SJSA1 (cell line): ENCODE results near the gene OR52D1. TPM values are rescaled to one million over a fixed set of nuclear protein-coding genes. Genes with fewer than 3 reads are reported as not detected.

ENCODE experiments used
- DNase-seq, 2 experiments: peaks; one replicate each; pipeline ENCODE4 v3.0.0-alpha.2; 2015 to 2020; ENCODE audit warnings: low spot score in 2 of 2, low read depth in 1 of 2
- H3K27ac ChIP-seq: fragments of 250-450 bp; sonication (Bioruptor Pico); 2 replicates; pipeline ENCODE4 v1.5.1; 2020; ENCODE audit warnings: mild to moderate bottlenecking, moderate library complexity
- H3K27me3 ChIP-seq: fragments of 250-450 bp; sonication (Bioruptor Pico); replicated peaks from 2 replicates; pipeline ENCODE4 v1.5.1; 2020; ENCODE audit warnings: mild to moderate bottlenecking, moderate library complexity
- H3K36me3 ChIP-seq: fragments of 250-450 bp; sonication (Bioruptor Pico); 2 replicates; pipeline ENCODE4 v1.5.1; 2020; ENCODE audit warnings: mild to moderate bottlenecking
- H3K4me1 ChIP-seq: fragments of 250-450 bp; sonication (Bioruptor Pico); replicated peaks from 2 replicates; pipeline ENCODE4 v1.6.1; 2021; ENCODE audit warnings: mild to moderate bottlenecking
- H3K4me3 ChIP-seq: fragments of 250-450 bp; sonication (Bioruptor Pico); 2 replicates; pipeline ENCODE4 v1.5.1; 2020; ENCODE audit warnings: mild to moderate bottlenecking
- H3K9me3 ChIP-seq: fragments of 250-450 bp; sonication (Bioruptor Pico); replicated peaks from 2 replicates; pipeline ENCODE4 v1.5.1; 2020; ENCODE audit warnings: mild to moderate bottlenecking
- total RNA-seq: library from RNA; depleted of rRNA; stranded (reverse); fragments of >200 nt; shearing (Covaris generic); gene quantifications from 2 replicates; pipeline ENCODE4 v1.2.3, GENCODE V29; 2014; rRNA removed

OR52D1 gene
- total RNA-seq, 1 experiment from 2014 or later: not detected

- Histone ChIP-seq H3K4me3 (no peak overlapping the region), H3K27ac (no peak overlapping the region), H3K9me3 (no peaks in the 10 kb centered on the region), H3K36me3 (no peaks in the 10 kb centered on the region), H3K27me3 (peaks cover 6% of the 10 kb centered on the region; the same call in 1 of the 2 replicates), H3K4me1 (no peaks in the 10 kb centered on the region)
- no peak for DNase-seq
These were observed 40.0 kb downstream of the OR52D1 start for GRCh38 chr11:5528495-5528894.

- H3K9me3 ChIP-seq: no peaks in the 10 kb centered on the region
- H3K27ac ChIP-seq: no peak overlapping the region
- H3K36me3 ChIP-seq: no peaks in the 10 kb centered on the region
- no peaks in the 10 kb centered on the region for H3K4me1 ChIP-seq
- H3K27me3 ChIP-seq: peaks cover 6% of the 10 kb centered on the region; the same call in 1 of the 2 replicates
- DNase-seq: no peak
- H3K4me3 ChIP-seq: no peak overlapping the region
These were observed 42.8 kb downstream of the OR52D1 start for GRCh38 chr11:5531053-5531831.

DNA sequence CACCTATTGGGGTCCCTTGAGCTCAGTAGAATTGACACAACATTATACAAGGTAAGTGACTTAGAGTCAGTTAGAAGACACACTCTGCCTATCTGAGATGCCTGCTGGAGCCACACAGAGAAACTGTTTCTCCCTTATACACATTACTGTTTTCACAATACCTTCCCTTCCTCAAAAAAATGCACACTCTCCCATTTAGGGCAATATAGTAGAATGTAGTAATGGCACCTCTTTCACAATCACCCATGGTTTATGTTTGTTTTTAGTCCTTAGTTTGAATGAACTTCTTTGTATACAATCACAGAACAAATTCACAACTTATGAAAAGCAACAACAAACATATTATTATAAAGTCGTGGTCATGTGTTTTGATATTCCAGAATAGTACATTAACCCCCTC lies 45.6 kb downstream of the OR52D1 start:
- DNase-seq: no peak
- no peaks in the 10 kb centered on the region for H3K9me3 ChIP-seq
- H3K4me3 ChIP-seq: no peak overlapping the region
- H3K27ac ChIP-seq: no peak overlapping the region
- H3K4me1 ChIP-seq: no peaks in the 10 kb centered on the region
- no peaks in the 10 kb centered on the region; the same call in 1 of the 2 replicates for H3K27me3 ChIP-seq
- H3K36me3 ChIP-seq: no peaks in the 10 kb centered on the region

- Histone ChIP-seq H3K27ac (no peak overlapping the region), H3K36me3 (no peaks in the 10 kb centered on the region), H3K4me3 (no peak overlapping the region), H3K9me3 (no peaks in the 10 kb centered on the region), H3K27me3 (peaks cover 4% of the 10 kb centered on the region), H3K4me1 (no peaks in the 10 kb centered on the region)
- DNase-seq: no peak
These were observed 48.0 kb downstream of the OR52D1 start for GRCh38 chr11:5536482-5536881.

Other genes starting within 250 kb of the OR52D1 start
- not detected in 2 replicates for gene HBG1, start 238.8 kb upstream of the OR52D1 start, total RNA-seq
- gene HBG2, start 233.9 kb upstream of the OR52D1 start, total RNA-seq: not detected in 2 replicates
- not detected in 2 replicates for gene HBE1, start 218.7 kb upstream of the OR52D1 start, total RNA-seq
- not detected in 2 replicates for gene OR51B4, start 186.7 kb upstream of the OR52D1 start, total RNA-seq
- gene OR51B2, start 164.4 kb upstream of the OR52D1 start, total RNA-seq: not detected in 2 replicates
- 0.39 TPM in 1 of 2 replicates, not detected in the other for gene OR51B5, start 145.2 kb upstream of the OR52D1 start, total RNA-seq
- gene OR51B6, start 137.2 kb upstream of the OR52D1 start, total RNA-seq: not detected in 2 replicates
- gene OR51M1, start 104.9 kb upstream of the OR52D1 start, total RNA-seq: not detected in 2 replicates
- gene OR51Q1, start 66.6 kb upstream of the OR52D1 start, total RNA-seq: not detected in 2 replicates
- not detected in 2 replicates for gene OR51I1, start 47.2 kb upstream of the OR52D1 start, total RNA-seq
- gene OR51I2, start 39.4 kb upstream of the OR52D1 start, total RNA-seq: not detected in 2 replicates
- gene UBQLN3, start 21.3 kb downstream of the OR52D1 start, total RNA-seq: not detected in 2 replicates
- 0.05 TPM in 1 of 2 replicates, not detected in the other for gene UBQLNL, start 28.0 kb downstream of the OR52D1 start, total RNA-seq
- gene OR52H1, start 59.9 kb downstream of the OR52D1 start, total RNA-seq: not detected in 2 replicates
- not detected in 2 replicates for gene OR52B6, start 92.2 kb downstream of the OR52D1 start, total RNA-seq
- 24.1 and 26.2 TPM in 2 replicates for gene TRIM6, start 108.0 kb downstream of the OR52D1 start, total RNA-seq
- gene TRIM34, start 136.3 kb downstream of the OR52D1 start, total RNA-seq: 6.0 and 10.6 TPM in 2 replicates
- 37.2 and 51.1 TPM in 2 replicates for gene TRIM5, start 196.4 kb downstream of the OR52D1 start, total RNA-seq
- 125 and 142 TPM in 2 replicates for gene TRIM22, start 201.1 kb downstream of the OR52D1 start, total RNA-seq
- not detected in 2 replicates for gene OR56B1, start 247.8 kb downstream of the OR52D1 start, total RNA-seq